Smooth muscle cell (in vitro differentiated cells): ENCODE results near the gene TMEM232. TPM values are rescaled to one million over a fixed set of nuclear protein-coding genes. Genes with fewer than 3 reads are reported as not detected.

Source experiments
- DNase-seq: peaks from one replicate; lab custom pipeline; 2025; ENCODE audit not compliant: unreplicated experiment; lab: John Stamatoyannopoulos, UW
- H2AFZ ChIP-seq: fragments of 200-600 bp; sonication (generic); 2 replicates; pipeline ENCODE4 v1.6.0; 2016; ENCODE audit warnings: antibody characterized with exemption, low read depth, mild to moderate bottlenecking
- H3F3A ChIP-seq: fragments of 200-600 bp; sonication (generic); 2 replicates; pipeline ENCODE4 v1.6.0; 2017; ENCODE audit warnings: antibody characterized with exemption, low read depth
- H3K27ac ChIP-seq: fragments of 200-600 bp; sonication (generic); 2 replicates; pipeline ENCODE4 v1.5.1; 2016; ENCODE audit warnings: low read depth, mild to moderate bottlenecking
- H3K27me3 ChIP-seq: fragments of 200-600 bp; sonication (generic); 2 replicates; pipeline ENCODE4 v1.6.1; 2016; ENCODE audit warnings: low read depth, mild to moderate bottlenecking
- H3K36me3 ChIP-seq: fragments of 200-600 bp; sonication (generic); 2 replicates; pipeline ENCODE4 v1.5.1; 2016; ENCODE audit warnings: low read depth
- H3K4me1 ChIP-seq: fragments of 200-600 bp; sonication (generic); 2 replicates; pipeline ENCODE4 v1.5.1; 2016; ENCODE audit warnings: low read depth
- H3K4me2 ChIP-seq: fragments of 200-600 bp; sonication (generic); 2 replicates; pipeline ENCODE4 v1.6.0; 2016; ENCODE audit warnings: mild to moderate bottlenecking
- H3K4me3 ChIP-seq: fragments of 200-600 bp; sonication (generic); 2 replicates; pipeline ENCODE4 v1.5.1; 2016; ENCODE audit warnings: mild to moderate bottlenecking
- H3K79me2 ChIP-seq: fragments of 200-600 bp; sonication (generic); 2 replicates; pipeline ENCODE4 v1.6.0; 2016; ENCODE audit warnings: low read depth, mild to moderate bottlenecking
- H3K9ac ChIP-seq: fragments of 200-600 bp; sonication (generic); 2 replicates; pipeline ENCODE4 v1.6.0; 2016; ENCODE audit warnings: low read depth
- H3K9me3 ChIP-seq: fragments of 200-600 bp; sonication (generic); replicated peaks from 2 replicates; pipeline ENCODE4 v1.5.1; 2016; ENCODE audit warnings: low read depth
- H4K20me1 ChIP-seq: fragments of 200-600 bp; sonication (generic); 2 replicates; pipeline ENCODE4 v1.6.0; 2016; ENCODE audit warnings: low read depth
- CTCF ChIP-seq: fragments of 200-600 bp; sonication (generic); IDR thresholded peaks from 2 replicates; pipeline ENCODE4 v1.5.1; 2017; ENCODE audit warnings: borderline replicate concordance, mild to moderate bottlenecking, antibody characterized with exemption; ENCODE audit not compliant: insufficient read depth, poor library complexity, severe bottlenecking
- WGBS: methylation state at CpG from one replicate; pipeline ENCODE4 v1.1.7; 2016; ENCODE audit warnings: low lambda C conversion rate; 5-methylcytosine and 5-hydroxymethylcytosine counted together
- polyA plus RNA-seq: library from polyadenylated mRNA; unstranded; fragments of >200 nt; fragmentation: Nextera tagmentation; extraction: Ambion mirVana; gene quantifications from 2 replicates; pipeline ENCODE4 v1.2.1, GENCODE V29; 2016
- total RNA-seq: library from RNA; depleted of rRNA; stranded (reverse); fragments of >200 nt; gene quantifications from 2 replicates; pipeline ENCODE4 v1.2.3, GENCODE V29; 2014

TMEM232 gene
- total and polyA plus RNA-seq, 2 experiments from 2014 or later = 0.49 to 1.0 TPM

- no peaks in the 10 kb centered on the region for H4K20me1 ChIP-seq
- H3F3A ChIP-seq = no peaks in the 10 kb centered on the region
- no peaks in the 10 kb centered on the region for H3K9me3 ChIP-seq
- no peaks in the 10 kb centered on the region for H3K79me2 ChIP-seq
- no peak overlapping the region for H3K4me3 ChIP-seq
- H2AFZ ChIP-seq = no peak overlapping the region
- H3K36me3 ChIP-seq = no peaks in the 10 kb centered on the region
- H3K27me3 ChIP-seq = no peaks in the 10 kb centered on the region
- TF ChIP-seq CTCF = no peak
- H3K4me1 ChIP-seq = no peaks in the 10 kb centered on the region
- H3K4me2 ChIP-seq = no peak overlapping the region
- H3K27ac ChIP-seq = no peak overlapping the region
- DNase-seq = no peak
- no peak overlapping the region for H3K9ac ChIP-seq
Observed at GRCh38 chr5:110431603-110432002, 294.9 kb downstream of the TMEM232 start.

GRCh38 chr5:110414360-110414759, 312.1 kb downstream of the TMEM232 start:
- peak overlapping the region; percentile 42 for H2AFZ ChIP-seq
- no peaks in the 10 kb centered on the region for H3F3A ChIP-seq
- no peaks in the 10 kb centered on the region for H3K36me3 ChIP-seq
- no peak overlapping the region for H3K9ac ChIP-seq
- H3K4me1 ChIP-seq = peaks cover 6% of the 10 kb centered on the region
- peak overlapping the region; percentile 48 for H3K4me2 ChIP-seq
- H3K27ac ChIP-seq = peak overlapping the region; percentile 44
- H3K4me3 ChIP-seq = no peak overlapping the region
- WGBS = 45% methylated on average over 2 of the region's 2 CpGs
- H4K20me1 ChIP-seq = no peaks in the 10 kb centered on the region
- no peak for DNase-seq
- H3K27me3 ChIP-seq = no peaks in the 10 kb centered on the region
- H3K79me2 ChIP-seq = no peaks in the 10 kb centered on the region
- peak; percentile 56 for TF ChIP-seq CTCF
- H3K9me3 ChIP-seq = no peaks in the 10 kb centered on the region

- no peak for TF ChIP-seq CTCF
- Histone ChIP-seq H3K27ac (peak overlapping the region; percentile 44), H3F3A (no peaks in the 10 kb centered on the region), H3K4me1 (peaks cover 6% of the 10 kb centered on the region), H3K79me2 (no peaks in the 10 kb centered on the region), H3K9me3 (no peaks in the 10 kb centered on the region), H4K20me1 (no peaks in the 10 kb centered on the region), H2AFZ (peak overlapping the region; percentile 42), H3K4me2 (peak overlapping the region; percentile 48), H3K27me3 (no peaks in the 10 kb centered on the region), H3K36me3 (no peaks in the 10 kb centered on the region), H3K9ac (no peak overlapping the region), H3K4me3 (no peak overlapping the region)
- no peak for DNase-seq
- 49% methylated on average over 2 of the region's 2 CpGs for WGBS
Observed at GRCh38 chr5:110413856-110414255, 312.6 kb downstream of the TMEM232 start.

- no peaks in the 10 kb centered on the region for H3K36me3 ChIP-seq
- no peak overlapping the region for H3K4me3 ChIP-seq
- no peak for DNase-seq
- H3K79me2 ChIP-seq = no peaks in the 10 kb centered on the region
- no peaks in the 10 kb centered on the region for H4K20me1 ChIP-seq
- no peak overlapping the region for H2AFZ ChIP-seq
- no peaks in the 10 kb centered on the region for H3F3A ChIP-seq
- no peak overlapping the region for H3K9ac ChIP-seq
- H3K27ac ChIP-seq = no peak overlapping the region
- H3K4me1 ChIP-seq = peaks cover 6% of the 10 kb centered on the region
- 94% methylated on average over 3 of the region's 3 CpGs for WGBS
- no peaks in the 10 kb centered on the region for H3K27me3 ChIP-seq
- no peaks in the 10 kb centered on the region for H3K9me3 ChIP-seq
- TF ChIP-seq CTCF = no peak
- H3K4me2 ChIP-seq = no peak overlapping the region
Observed at GRCh38 chr5:110409571-110409970, 316.9 kb downstream of the TMEM232 start.
